Liver (tissue), 9 donors: ENCODE measurements around the gene UBE2Q2. TPM values are rescaled to one million over a fixed set of nuclear protein-coding genes. Genes with fewer than 3 reads are reported as not detected.
"Not testable (repeated sequence)": the region's sequence is repeated elsewhere in the genome, so short reads cannot be mapped to it uniquely, and the experiment has no call there.

ENCODE experiments used
- DNase-seq: peaks from one replicate; pipeline ENCODE4 v3.0.0-alpha.2; 2017; ENCODE audit warnings: low spot score
- H3K27ac ChIP-seq, 2 donors: one replicate each; pipeline ENCODE4 v1.7.0; 2013; ENCODE audit warnings: inconsistent platforms in 2 of 2, low read length in 2 of 2, control low read depth in 1 of 2, low read depth in 1 of 2, mild to moderate bottlenecking in 1 of 2
- H3K27me3 ChIP-seq, 4 donors: one replicate each; pipeline versions ENCODE4 v1.6.1 to v1.7.0; 2013; ENCODE audit warnings: low read length in 3 of 4, inconsistent platforms in 1 of 4, mild to moderate bottlenecking in 1 of 4, moderate library complexity in 1 of 4; ENCODE audit not compliant: control insufficient read depth in 4 of 4, insufficient read depth in 4 of 4
- H3K36me3 ChIP-seq, 4 donors: one replicate each; pipeline versions ENCODE4 v1.6.1 to v1.7.0; 2013; ENCODE audit warnings: low read length in 3 of 4, mild to moderate bottlenecking in 3 of 4, low read depth in 1 of 4, moderate library complexity in 1 of 4; ENCODE audit not compliant: control insufficient read depth in 4 of 4, insufficient read depth in 3 of 4
- H3K4me1 ChIP-seq, 4 donors: one replicate each; pipeline versions ENCODE4 v1.6.1 to v1.7.0; 2013; ENCODE audit warnings: low read length in 3 of 4, mild to moderate bottlenecking in 3 of 4, moderate library complexity in 1 of 4; ENCODE audit not compliant: control insufficient read depth in 4 of 4, insufficient read depth in 4 of 4
- H3K4me3 ChIP-seq, 3 donors: one replicate each; pipeline versions ENCODE4 v1.6.1 to v1.7.0; 2013; ENCODE audit warnings: low read length in 3 of 3, control low read depth in 1 of 3, low read depth in 1 of 3, mild to moderate bottlenecking in 1 of 3
- H3K9ac ChIP-seq, 2 donors: one replicate each; pipeline ENCODE4 v1.7.0; 2013; ENCODE audit warnings: low read length in 2 of 2, mild to moderate bottlenecking in 2 of 2, moderate library complexity in 2 of 2, control low read depth in 1 of 2, low read depth in 1 of 2
- H3K9me3 ChIP-seq, 4 donors: one replicate each; pipeline versions ENCODE4 v1.6.1 to v1.7.0; 2013; ENCODE audit warnings: low read length in 3 of 4; ENCODE audit not compliant: control insufficient read depth in 4 of 4
- ATF3 ChIP-seq: IDR thresholded peaks from 2 replicates; pipeline ENCODE4 v1.6.1; 2016; ENCODE audit warnings: antibody characterized with exemption
- EGR1 ChIP-seq, 2 donors: IDR thresholded peaks; 2 replicates each; pipeline ENCODE4 v1.6.1; 2016 to 2018; ENCODE audit warnings: antibody characterized with exemption in 2 of 2, low read depth in 2 of 2
- FOXA1 ChIP-seq: IDR thresholded peaks from 2 replicates; pipeline ENCODE4 v1.6.1; 2016; ENCODE audit warnings: antibody characterized with exemption
- GABPA ChIP-seq, 2 donors: IDR thresholded peaks in 1 of 2; conservative IDR thresholded peaks in 1 of 2; 2 replicates each; pipeline ENCODE4 v1.6.1; 2016; ENCODE audit warnings: antibody characterized with exemption in 2 of 2, mild to moderate bottlenecking in 1 of 2, moderate library complexity in 1 of 2
- HNF4A ChIP-seq, 2 donors: conservative IDR thresholded peaks; 2 replicates each; pipeline ENCODE4 v1.6.1; 2016; ENCODE audit warnings: antibody characterized with exemption in 2 of 2, mild to moderate bottlenecking in 2 of 2
- HNF4G ChIP-seq: IDR thresholded peaks from 2 replicates; pipeline ENCODE4 v1.6.1; 2016; ENCODE audit warnings: antibody characterized with exemption
- JUND ChIP-seq, 2 donors: IDR thresholded peaks; 2 replicates each; pipeline ENCODE4 v1.6.1; 2016; ENCODE audit warnings: antibody characterized with exemption in 2 of 2
- NR2F2 ChIP-seq: IDR thresholded peaks from 2 replicates; pipeline ENCODE4 v1.6.1; 2016; ENCODE audit warnings: antibody characterized with exemption
- RAD21 ChIP-seq, 2 donors: IDR thresholded peaks; 2 replicates each; pipeline ENCODE4 v1.6.1; 2016; ENCODE audit warnings: antibody characterized with exemption in 2 of 2, mild to moderate bottlenecking in 2 of 2
- REST ChIP-seq: IDR thresholded peaks from 2 replicates; pipeline ENCODE4 v1.6.1; 2016; ENCODE audit warnings: antibody characterized with exemption, mild to moderate bottlenecking
- RXRA ChIP-seq, 2 donors: IDR thresholded peaks; 2 replicates each; pipeline ENCODE4 v1.6.1; 2017 to 2018; ENCODE audit warnings: antibody characterized with exemption in 2 of 2, mild to moderate bottlenecking in 1 of 2
- SP1 ChIP-seq: IDR thresholded peaks from 2 replicates; pipeline ENCODE4 v1.6.1; 2018; ENCODE audit warnings: antibody characterized with exemption, mild to moderate bottlenecking
- TAF1 ChIP-seq: conservative IDR thresholded peaks from 2 replicates; pipeline ENCODE4 v1.6.1; 2016; ENCODE audit warnings: antibody characterized with exemption, mild to moderate bottlenecking
- YY1 ChIP-seq: IDR thresholded peaks from 2 replicates; pipeline ENCODE4 v1.6.1; 2016; ENCODE audit warnings: antibody characterized with exemption, mild to moderate bottlenecking
- ZBTB33 ChIP-seq: IDR thresholded peaks from 2 replicates; pipeline ENCODE4 v1.6.1; 2016; ENCODE audit warnings: antibody characterized with exemption
- WGBS: extraction: QIAGEN DNeasy Blood & Tissue Kit; methylation state at CpG from one replicate; pipeline ENCODE4 v1.1.7; 2013; 5-methylcytosine and 5-hydroxymethylcytosine counted together
- polyA plus RNA-seq, 2 donors: library from polyadenylated mRNA; stranded (reverse) in 1 of 2; unstranded in 1 of 2; fragments of 200-250 nt in 1 of 2; fragments of >200 nt in 1 of 2; fragmentation: Nextera tagmentation in 1 of 2; extraction: Ambion mirVana in 1 of 2; gene quantifications; one replicate each; pipeline versions ENCODE4 v1.2.1 to v1.2.3, GENCODE V29; 2013 to 2015
- total RNA-seq, 2 donors: library from RNA; depleted of rRNA; stranded (reverse); fragments of >200 nt; gene quantifications; one replicate each; pipeline ENCODE4 v1.2.3, GENCODE V29; 2014
- donor health status: healthy.
- donor health status: healthy.
- donor health status: healthy.
- donor health status: healthy.
- donor health status: healthy.

UBE2Q2 gene
- total RNA-seq (10 to 100 TPM in 1 of 2 donors, 1 to 10 TPM in 1; 6.5 to 14.4 TPM), polyA plus RNA-seq (1 to 10 TPM; 2.4 to 4.0 TPM)

GRCh38 chr15:75842722-75843677, at the start of gene UBE2Q2:
Gene UBE2Q2 (plus strand): TSS chr15:75843447. CDS start chr15:75843667, 220 bp downstream.
- H3K4me1 ChIP-seq, result peaks cover 3 to 19% (median 11%) of the 10 kb centered on the region in 4 donors
- peak within 1 kb of the TSS; percentile 55 to 96 (median 95) for H3K4me3 ChIP-seq
- peak; percentile 77 for DNase-seq
- H3K36me3 ChIP-seq, result peaks cover 0 to 1% (median 0%) of the 10 kb centered on the region in 4 donors
- TF ChIP-seq HNF4A (conservative IDR thresholded peaks at IDR 0.05), result no peak
- no peak for TF ChIP-seq RAD21 (IDR thresholded peaks at IDR 0.05)
- no peak for TF ChIP-seq FOXA1
- TF ChIP-seq YY1, result no peak
- TF ChIP-seq RXRA (IDR thresholded peaks at IDR 0.05), result no peak
- TF ChIP-seq NR2F2, result no peak
- TF ChIP-seq SP1, result no peak
- no peak for TF ChIP-seq ATF3
- TF ChIP-seq GABPA (IDR thresholded peaks at IDR 0.05 in 1 of 2, conservative IDR thresholded peaks at IDR 0.05 in 1 of 2), result no peak
- TF ChIP-seq TAF1, result no peak
- peak within 1 kb of the TSS; percentile 63 to 82 for H3K27ac ChIP-seq
- 1% methylated on average over 109 of the region's 109 CpGs for WGBS
- H3K9me3 ChIP-seq, result no peaks in the 10 kb centered on the region
- H3K27me3 ChIP-seq, result no peaks in the 10 kb centered on the region
- H3K9ac ChIP-seq, result peak within 1 kb of the TSS; percentile 21 to 36

GRCh38 chr15:75796321-75796720, 46.9 kb upstream of the UBE2Q2 start:
- WGBS, result 93% methylated on average over 2 of the region's 2 CpGs
- no peak overlapping the region for H3K4me3 ChIP-seq
- H3K27me3 ChIP-seq, result no peaks in the 10 kb centered on the region
- H3K9me3 ChIP-seq, result no peaks in the 10 kb centered on the region
- H3K9ac ChIP-seq, result no peak overlapping the region
- no peaks in the 10 kb centered on the region for H3K4me1 ChIP-seq
- H3K36me3 ChIP-seq, result no peaks in the 10 kb centered on the region
- TF ChIP-seq EGR1 (IDR thresholded peaks at IDR 0.05; ENCODE audit: low read depth in 2 of 2) (no peak), SP1 (no peak), HNF4G (no peak), RXRA (IDR thresholded peaks at IDR 0.05) (no peak), YY1 (no peak), JUND (IDR thresholded peaks at IDR 0.05) (no peak), ZBTB33 (no peak), REST (no peak)
- H3K27ac ChIP-seq, result no peak overlapping the region
- DNase-seq, result no peak

GRCh38 chr15:75797146-75797545, 46.1 kb upstream of the UBE2Q2 start:
- not testable (repeated sequence) for H3K4me3 ChIP-seq, DNase-seq, H3K9ac ChIP-seq, H3K4me1 ChIP-seq, H3K27ac ChIP-seq, H3K36me3 ChIP-seq, H3K27me3 ChIP-seq, H3K9me3 ChIP-seq
- WGBS, result 96% methylated on average over 1 of the region's 1 CpG
